Transverse colon (tissue), 4 donors: Measurements from ENCODE around the gene ALDH8A1.

Source experiments
- CTCF ChIP-seq, 5 experiments: fragments of 200-600 bp in 3 of 5; fragments of 450-650 bp in 2 of 5; sonication (generic) in 3 of 5; IDR thresholded peaks; 1 replicate in 2 of 5; 2 replicates in 3 of 5; pipeline ENCODE4 v1.5.1; 2016 to 2017; ENCODE audit warnings: antibody characterized with exemption in 5 of 5, inconsistent platforms in 3 of 5, mild to moderate bottlenecking in 2 of 5, moderate library complexity in 1 of 5
- EP300 ChIP-seq: sonication (generic); formaldehyde crosslinking; IDR thresholded peaks from one replicate; pipeline ENCODE4 v1.6.1; 2017; ENCODE audit warnings: antibody characterized with exemption, low read depth
- POLR2AphosphoS5 ChIP-seq, 3 donors: sonication (generic); formaldehyde crosslinking; IDR thresholded peaks; one replicate each; pipeline ENCODE4 v1.6.1; 2016; ENCODE audit warnings: antibody characterized with exemption in 3 of 3

- TF ChIP-seq CTCF (IDR thresholded peaks at IDR 0.05) (no peak), EP300 (no peak), POLR2AphosphoS5 (IDR thresholded peaks at IDR 0.05) (no peak)
These were observed 6.8 kb upstream of the ALDH8A1 start for GRCh38 chr6:134956676-134957075.
